ENCODE results near the gene ABTB1. TPM values are rescaled to one million over a fixed set of nuclear protein-coding genes. Genes with fewer than 3 reads are reported as not detected.

Gene ABTB1
- total and polyA plus RNA-seq, 2 experiments from 2014 or later: 3.7 to 5.7 TPM

- TF ChIP-seq EZH2 (IDR thresholded peaks at IDR 0.05; ENCODE audit: low read depth, unreplicated experiment) (no peak), NANOG (IDR thresholded peaks at IDR 0.05; ENCODE audit: borderline replicate concordance) (no peak), STAT1 (IDR thresholded peaks at IDR 0.05; ENCODE audit: unreplicated experiment) (no peak), CREB1 (CRISPR knock-in tag; IDR thresholded peaks at IDR 0.05; ENCODE audit: low read depth) (no peak), POLR2AphosphoS5 (IDR thresholded peaks at IDR 0.05; ENCODE audit: low read depth) (no peak), EZH2phosphoT487 (IDR thresholded peaks at IDR 0.05; ENCODE audit: unreplicated experiment) (no peak)
These were observed 41.4 kb downstream of the ABTB1 start (continued) for GRCh38 chr3:127714125-127714571.

- H4K20me1 ChIP-seq (replicated peaks; ENCODE audit: insufficient read depth): no peaks in the 10 kb centered on the region
- Mint-ChIP-seq H3K27ac (no peak overlapping the region), H3K36me3 (ENCODE audit: low read depth) (no peaks in the 10 kb centered on the region), H3K4me1 (peaks cover 26% of the 10 kb centered on the region), H3K9me3 (no peaks in the 10 kb centered on the region), H3K4me3 (no peak overlapping the region), H3K27me3 (ENCODE audit: insufficient read depth, low read depth, poor library complexity) (peaks cover 10% of the 10 kb centered on the region)
- no peak overlapping the region for H2AFZ ChIP-seq
- no peak for ATAC-seq
- no peaks in the 10 kb centered on the region for H3F3A ChIP-seq (replicated peaks; ENCODE audit: low read depth)
- H3K4me3 ChIP-seq: no peak overlapping the region
- no peak for DNase-seq (ENCODE audit: low spot score)
- H3K9me2 ChIP-seq (ENCODE audit: insufficient read depth): no peaks in the 10 kb centered on the region
- H3K27me3 ChIP-seq (ENCODE audit: insufficient read depth): no peaks in the 10 kb centered on the region
- H3K27ac ChIP-seq (ENCODE audit: low read depth): no peak overlapping the region
- H3K4me1 ChIP-seq (ENCODE audit: insufficient read depth): no peaks in the 10 kb centered on the region; the same call in 1 of the 2 replicates
- H3K36me3 ChIP-seq (ENCODE audit: insufficient read depth): no peaks in the 10 kb centered on the region
- no peaks in the 10 kb centered on the region for H3K79me2 ChIP-seq (replicated peaks; ENCODE audit: insufficient read depth)
- no peak overlapping the region for H3K4me2 ChIP-seq
- TF ChIP-seq ZNF114 (CRISPR knock-in tag; IDR thresholded peaks at IDR 0.05) (no peak), EZH2 (IDR thresholded peaks at IDR 0.05; ENCODE audit: low read depth, unreplicated experiment) (no peak), POLR2AphosphoS5 (IDR thresholded peaks at IDR 0.05; ENCODE audit: low read depth) (no peak), EZH2phosphoT487 (IDR thresholded peaks at IDR 0.05; ENCODE audit: unreplicated experiment) (no peak), REST (IDR thresholded peaks at IDR 0.05; ENCODE audit: unreplicated experiment) (no peak), CTCF (conservative IDR thresholded peaks at IDR 0.05; ENCODE audit: low read depth in 2 of 2) (no peak), STAT1 (IDR thresholded peaks at IDR 0.05; ENCODE audit: unreplicated experiment) (no peak), ZNF462 (CRISPR knock-in tag; IDR thresholded peaks at IDR 0.05) (no peak), JUNB (IDR thresholded peaks at IDR 0.05; ENCODE audit: unreplicated experiment) (no peak), CREB1 (CRISPR knock-in tag; IDR thresholded peaks at IDR 0.05; ENCODE audit: low read depth) (no peak), ZNF331 (CRISPR knock-in tag; IDR thresholded peaks at IDR 0.05; ENCODE audit: low read depth) (no peak)
- TF ChIP-seq, protein P1, sequence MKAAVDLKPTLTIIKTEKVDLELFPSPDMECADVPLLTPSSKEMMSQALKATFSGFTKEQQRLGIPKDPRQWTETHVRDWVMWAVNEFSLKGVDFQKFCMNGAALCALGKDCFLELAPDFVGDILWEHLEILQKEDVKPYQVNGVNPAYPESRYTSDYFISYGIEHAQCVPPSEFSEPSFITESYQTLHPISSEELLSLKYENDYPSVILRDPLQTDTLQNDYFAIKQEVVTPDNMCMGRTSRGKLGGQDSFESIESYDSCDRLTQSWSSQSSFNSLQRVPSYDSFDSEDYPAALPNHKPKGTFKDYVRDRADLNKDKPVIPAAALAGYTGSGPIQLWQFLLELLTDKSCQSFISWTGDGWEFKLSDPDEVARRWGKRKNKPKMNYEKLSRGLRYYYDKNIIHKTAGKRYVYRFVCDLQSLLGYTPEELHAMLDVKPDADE (IDR thresholded peaks at IDR 0.05): no peak
These were observed 42.1 kb downstream of the ABTB1 start for GRCh38 chr3:127714866-127715265.
